HepG2 (cell line): ENCODE results near the gene ZFX. TPM values are rescaled to one million over a fixed set of nuclear protein-coding genes. Genes with fewer than 3 reads are reported as not detected.
A peak's percentile ranks its signal among the peaks of the same experiment; 100 is the strongest.

Experiments used
- ATM ChIP-seq: fragments of 450-650 bp; IDR thresholded peaks from 2 replicates; pipeline ENCODE4 v1.7.1; 2017; ENCODE audit warnings: mild to moderate bottlenecking, borderline replicate concordance
- REPIN1 ChIP-seq: sonication (generic); formaldehyde crosslinking; IDR thresholded peaks from 2 replicates; pipeline ENCODE4 v1.8.0; 2022; ENCODE audit warnings: missing genetic modification reagents, low read depth, mild to moderate bottlenecking, borderline replicate concordance
- SMARCC2 ChIP-seq: fragments of 450-650 bp; IDR thresholded peaks from 2 replicates; pipeline ENCODE4 v1.6.1; 2017; ENCODE audit warnings: antibody characterized with exemption, mild to moderate bottlenecking
- SMARCE1 ChIP-seq: fragments of 450-650 bp; IDR thresholded peaks from 2 replicates; pipeline ENCODE4 v1.6.1; 2017; ENCODE audit warnings: borderline replicate concordance
- SMC3 ChIP-seq: IDR thresholded peaks from 2 replicates; pipeline ENCODE4 v1.6.1; 2011; ENCODE audit warnings: low read length, improper control_type of control experiment
- TEAD3 ChIP-seq: optimal IDR thresholded peaks from 2 replicates; pipeline ENCODE3; 2016; ENCODE audit warnings: borderline replicate concordance
- ZNF646 ChIP-seq: sonication (generic); formaldehyde crosslinking; IDR thresholded peaks from 2 replicates; pipeline ENCODE4 v1.9.0; 2021; ENCODE audit warnings: mild to moderate bottlenecking, missing genetic modification reagents
- ZNF775 ChIP-seq: sonication (generic); formaldehyde crosslinking; IDR thresholded peaks from 2 replicates; pipeline ENCODE4 v1.4.0; 2020; ENCODE audit warnings: missing genetic modification reagents, mild to moderate bottlenecking, moderate library complexity, borderline replicate concordance
- polyA plus RNA-seq, 8 experiments: library from polyadenylated mRNA; depleted of rRNA in 3 of 8; stranded (reverse) in 7 of 8; unstranded in 1 of 8; fragments of >200 nt; fragmentation: Illumina TruSeq in 4 of 8; extraction: Trizol in 4 of 8; gene quantifications; 2 replicates each; pipeline versions ENCODE4 v1.2.1 to v1.2.3, GENCODE V29; 2011 to 2016; ENCODE audit warnings: low read depth in 4 of 8, missing spikeins in 1 of 8, mixed read lengths in 1 of 8; ENCODE audit not compliant: insufficient read depth in 1 of 8
- total RNA-seq, 5 experiments: library from RNA; depleted of rRNA; stranded (reverse); fragments of >200 nt; fragmentation: Illumina TruSeq; extraction: Trizol; gene quantifications; 2 replicates each; pipeline ENCODE4 v1.2.3, GENCODE V29; 2016; ENCODE audit warnings: low read depth in 1 of 5
- TF ChIP-seq, protein P1 (sequence below): sonication (generic); formaldehyde crosslinking; IDR thresholded peaks from 2 replicates; pipeline ENCODE4 v1.5.1; 2020; ENCODE audit warnings: mild to moderate bottlenecking, missing genetic modification reagents, borderline replicate concordance
- TF ChIP-seq, protein P2 (sequence below), 2 experiments: fragments of 450-650 bp in 1 of 2; sonication (generic) in 1 of 2; formaldehyde crosslinking; IDR thresholded peaks; 2 replicates each; pipeline versions ENCODE4 v1.5.0 to v1.8.0; 2020 to 2022; ENCODE audit warnings: mild to moderate bottlenecking in 1 of 2, missing genetic modification reagents in 1 of 2
- TF ChIP-seq, protein P3 (sequence below): sonication (generic); formaldehyde crosslinking; IDR thresholded peaks from 2 replicates; pipeline ENCODE4 v1.5.1; 2020; ENCODE audit warnings: missing genetic modification reagents, mild to moderate bottlenecking, borderline replicate concordance
- TF ChIP-seq, protein P4 (sequence below): sonication (generic); formaldehyde crosslinking; IDR thresholded peaks from 2 replicates; pipeline ENCODE4 v1.8.0; 2022; ENCODE audit warnings: missing genetic modification reagents, mild to moderate bottlenecking, moderate library complexity, borderline replicate concordance

Gene ZFX
- total and polyA plus RNA-seq, 2 of the 13 experiments (the other 11 are each of a cell fraction or from before 2014, with no cell fraction given) = 13.8 to 37.3 TPM

DNA sequence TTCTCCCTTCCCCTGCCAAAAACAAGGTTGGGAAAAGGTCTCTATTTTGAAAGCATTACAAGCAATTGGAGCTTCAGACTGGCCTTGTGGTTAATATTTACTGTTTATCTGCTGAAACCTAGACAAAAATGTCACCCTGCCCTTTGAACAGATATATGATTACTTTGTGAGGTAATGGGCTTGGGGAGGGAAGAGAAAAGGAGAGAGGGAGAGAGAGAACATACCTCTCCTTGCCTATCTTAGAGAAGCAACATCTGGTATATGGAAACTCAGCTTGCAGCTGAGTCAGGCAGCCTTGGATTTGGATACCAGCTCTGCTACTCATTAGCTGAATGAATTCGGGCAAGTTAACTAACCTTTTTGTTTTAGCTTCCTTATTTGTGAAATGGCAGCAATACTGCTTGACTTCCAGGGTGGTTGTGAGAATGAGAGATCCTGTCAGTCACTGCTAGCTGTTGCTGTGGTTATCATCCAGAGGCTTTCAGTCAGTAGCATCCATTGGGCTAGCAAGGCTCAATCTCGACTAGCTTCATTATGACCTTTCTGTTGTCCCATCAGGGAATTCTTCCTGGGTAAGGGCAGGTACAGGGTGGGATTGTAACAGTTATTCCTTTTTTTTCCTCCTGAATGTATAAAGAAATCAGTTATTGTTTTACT lies 41.1 kb downstream of the ZFX start (continued):
- TF ChIP-seq, protein P1, sequence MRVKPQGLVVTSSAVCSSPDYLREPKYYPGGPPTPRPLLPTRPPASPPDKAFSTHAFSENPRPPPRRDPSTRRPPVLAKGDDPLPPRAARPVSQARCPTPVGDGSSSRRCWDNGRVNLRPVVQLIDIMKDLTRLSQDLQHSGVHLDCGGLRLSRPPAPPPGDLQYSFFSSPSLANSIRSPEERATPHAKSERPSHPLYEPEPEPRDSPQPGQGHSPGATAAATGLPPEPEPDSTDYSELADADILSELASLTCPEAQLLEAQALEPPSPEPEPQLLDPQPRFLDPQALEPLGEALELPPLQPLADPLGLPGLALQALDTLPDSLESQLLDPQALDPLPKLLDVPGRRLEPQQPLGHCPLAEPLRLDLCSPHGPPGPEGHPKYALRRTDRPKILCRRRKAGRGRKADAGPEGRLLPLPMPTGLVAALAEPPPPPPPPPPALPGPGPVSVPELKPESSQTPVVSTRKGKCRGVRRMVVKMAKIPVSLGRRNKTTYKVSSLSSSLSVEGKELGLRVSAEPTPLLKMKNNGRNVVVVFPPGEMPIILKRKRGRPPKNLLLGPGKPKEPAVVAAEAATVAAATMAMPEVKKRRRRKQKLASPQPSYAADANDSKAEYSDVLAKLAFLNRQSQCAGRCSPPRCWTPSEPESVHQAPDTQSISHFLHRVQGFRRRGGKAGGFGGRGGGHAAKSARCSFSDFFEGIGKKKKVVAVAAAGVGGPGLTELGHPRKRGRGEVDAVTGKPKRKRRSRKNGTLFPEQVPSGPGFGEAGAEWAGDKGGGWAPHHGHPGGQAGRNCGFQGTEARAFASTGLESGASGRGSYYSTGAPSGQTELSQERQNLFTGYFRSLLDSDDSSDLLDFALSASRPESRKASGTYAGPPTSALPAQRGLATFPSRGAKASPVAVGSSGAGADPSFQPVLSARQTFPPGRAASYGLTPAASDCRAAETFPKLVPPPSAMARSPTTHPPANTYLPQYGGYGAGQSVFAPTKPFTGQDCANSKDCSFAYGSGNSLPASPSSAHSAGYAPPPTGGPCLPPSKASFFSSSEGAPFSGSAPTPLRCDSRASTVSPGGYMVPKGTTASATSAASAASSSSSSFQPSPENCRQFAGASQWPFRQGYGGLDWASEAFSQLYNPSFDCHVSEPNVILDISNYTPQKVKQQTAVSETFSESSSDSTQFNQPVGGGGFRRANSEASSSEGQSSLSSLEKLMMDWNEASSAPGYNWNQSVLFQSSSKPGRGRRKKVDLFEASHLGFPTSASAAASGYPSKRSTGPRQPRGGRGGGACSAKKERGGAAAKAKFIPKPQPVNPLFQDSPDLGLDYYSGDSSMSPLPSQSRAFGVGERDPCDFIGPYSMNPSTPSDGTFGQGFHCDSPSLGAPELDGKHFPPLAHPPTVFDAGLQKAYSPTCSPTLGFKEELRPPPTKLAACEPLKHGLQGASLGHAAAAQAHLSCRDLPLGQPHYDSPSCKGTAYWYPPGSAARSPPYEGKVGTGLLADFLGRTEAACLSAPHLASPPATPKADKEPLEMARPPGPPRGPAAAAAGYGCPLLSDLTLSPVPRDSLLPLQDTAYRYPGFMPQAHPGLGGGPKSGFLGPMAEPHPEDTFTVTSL (CRISPR knock-in tag) = no peak; the same call in 1 of the 2 replicates
- TF ChIP-seq, protein P2, sequence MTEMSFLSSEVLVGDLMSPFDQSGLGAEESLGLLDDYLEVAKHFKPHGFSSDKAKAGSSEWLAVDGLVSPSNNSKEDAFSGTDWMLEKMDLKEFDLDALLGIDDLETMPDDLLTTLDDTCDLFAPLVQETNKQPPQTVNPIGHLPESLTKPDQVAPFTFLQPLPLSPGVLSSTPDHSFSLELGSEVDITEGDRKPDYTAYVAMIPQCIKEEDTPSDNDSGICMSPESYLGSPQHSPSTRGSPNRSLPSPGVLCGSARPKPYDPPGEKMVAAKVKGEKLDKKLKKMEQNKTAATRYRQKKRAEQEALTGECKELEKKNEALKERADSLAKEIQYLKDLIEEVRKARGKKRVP (CRISPR knock-in tag; IDR thresholded peaks at IDR 0.05) = no peak
- TF ChIP-seq SMARCC2 (no peak), ZNF775 (CRISPR knock-in tag) (peak; percentile 98), SMC3 (no peak), REPIN1 (CRISPR knock-in tag) (peak; percentile 53; the same call in 1 of the 2 replicates), SMARCE1 (no peak), ATM (no peak), ZNF646 (CRISPR knock-in tag) (no peak), TEAD3 (CRISPR knock-in tag) (peak; percentile 67)
- TF ChIP-seq, protein P3, sequence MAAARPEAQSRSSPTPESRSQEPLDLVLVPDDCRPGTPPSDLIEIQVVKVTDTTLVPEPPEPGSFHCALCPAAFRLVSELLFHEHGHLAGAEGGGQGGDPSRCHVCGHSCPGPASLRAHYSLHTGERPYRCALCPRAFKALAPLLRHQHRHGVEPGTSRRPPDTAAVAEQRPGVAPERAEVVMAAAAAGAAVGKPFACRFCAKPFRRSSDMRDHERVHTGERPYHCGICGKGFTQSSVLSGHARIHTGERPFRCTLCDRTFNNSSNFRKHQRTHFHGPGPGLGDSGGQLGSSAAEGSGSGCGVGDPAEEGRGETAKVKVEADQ (CRISPR knock-in tag) = no peak
- TF ChIP-seq, protein P4, sequence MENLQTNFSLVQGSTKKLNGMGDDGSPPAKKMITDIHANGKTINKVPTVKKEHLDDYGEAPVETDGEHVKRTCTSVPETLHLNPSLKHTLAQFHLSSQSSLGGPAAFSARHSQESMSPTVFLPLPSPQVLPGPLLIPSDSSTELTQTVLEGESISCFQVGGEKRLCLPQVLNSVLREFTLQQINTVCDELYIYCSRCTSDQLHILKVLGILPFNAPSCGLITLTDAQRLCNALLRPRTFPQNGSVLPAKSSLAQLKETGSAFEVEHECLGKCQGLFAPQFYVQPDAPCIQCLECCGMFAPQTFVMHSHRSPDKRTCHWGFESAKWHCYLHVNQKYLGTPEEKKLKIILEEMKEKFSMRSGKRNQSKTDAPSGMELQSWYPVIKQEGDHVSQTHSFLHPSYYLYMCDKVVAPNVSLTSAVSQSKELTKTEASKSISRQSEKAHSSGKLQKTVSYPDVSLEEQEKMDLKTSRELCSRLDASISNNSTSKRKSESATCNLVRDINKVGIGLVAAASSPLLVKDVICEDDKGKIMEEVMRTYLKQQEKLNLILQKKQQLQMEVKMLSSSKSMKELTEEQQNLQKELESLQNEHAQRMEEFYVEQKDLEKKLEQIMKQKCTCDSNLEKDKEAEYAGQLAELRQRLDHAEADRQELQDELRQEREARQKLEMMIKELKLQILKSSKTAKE (CRISPR knock-in tag) = peak; percentile 62; the same call in 1 of the 2 replicates
